Putamen (tissue), 1 donor: Measurements from ENCODE around the gene CLPTM1L.

Source experiments
- DNase-seq: peaks from one replicate; pipeline ENCODE4 v3.0.0-alpha.2; 2016; ENCODE audit warnings: low spot score

Gene CLPTM1L

GRCh38 chr5:1315018-1315708 is 29.7 kb downstream of the CLPTM1L start:
- DNase-seq, result no peak

- no peak for DNase-seq
Measured at GRCh38 chr5:1314564-1314982, 30.3 kb downstream of the CLPTM1L start.

- no peak for DNase-seq
Measured at GRCh38 chr5:1312993-1313833, 31.7 kb downstream of the CLPTM1L start.

GRCh38 chr5:1312206-1312605 is 32.7 kb downstream of the CLPTM1L start:
- DNase-seq, result no peak

GRCh38 chr5:1311439-1312055 is 33.4 kb downstream of the CLPTM1L start:
- no peak for DNase-seq

- no peak for DNase-seq
Measured at GRCh38 chr5:1310118-1310517, 34.8 kb downstream of the CLPTM1L start.

- DNase-seq, result no peak
Measured at GRCh38 chr5:1304033-1304432, 40.9 kb downstream of the CLPTM1L start.

GRCh38 chr5:1302258-1302657 is 42.6 kb downstream of the CLPTM1L start:
- no peak for DNase-seq

GRCh38 chr5:1300581-1301083 is 44.3 kb downstream of the CLPTM1L start:
- DNase-seq, result no peak

- no peak for DNase-seq
Measured at GRCh38 chr5:1299961-1300360, 44.9 kb downstream of the CLPTM1L start.

- DNase-seq, result no peak
Measured at GRCh38 chr5:1299511-1299850, 45.4 kb downstream of the CLPTM1L start.

- no peak for DNase-seq
Measured at GRCh38 chr5:1298723-1299510, 46.0 kb downstream of the CLPTM1L start.

- no peak for DNase-seq
Measured at GRCh38 chr5:1298067-1298551, 46.8 kb downstream of the CLPTM1L start.

- no peak for DNase-seq
Measured at GRCh38 chr5:1297243-1297642, 47.7 kb downstream of the CLPTM1L start.

GRCh38 chr5:1295650-1296037 is 49.3 kb downstream of the CLPTM1L start:
- DNase-seq, result no peak

GRCh38 chr5:1294835-1295649 is 49.9 kb downstream of the CLPTM1L start, which contains the start of gene TERT:
TERT (minus strand) TSS chr5:1295068; CDS start chr5:1294989, 79 bp downstream.
- no peak for DNase-seq

GRCh38 chr5:1294206-1294834 is 50.6 kb downstream of the CLPTM1L start:
- no peak for DNase-seq

- DNase-seq, result no peak
Measured at GRCh38 chr5:1293416-1294205, 51.3 kb downstream of the CLPTM1L start.

- DNase-seq, result no peak
Measured at GRCh38 chr5:1292846-1293415, 52.0 kb downstream of the CLPTM1L start.
